Prostate gland (tissue), 2 donors: Measurements from ENCODE around the gene FAM174C. TPM values are rescaled to one million over a fixed set of nuclear protein-coding genes. Genes with fewer than 3 reads are reported as not detected.

ENCODE experiments used
- DNase-seq: peaks from one replicate; pipeline ENCODE4 v3.0.0-alpha.2; 2019; ENCODE audit warnings: low spot score
- H3K27ac ChIP-seq, 2 donors: fragments of 200-600 bp; sonication (generic); 2 replicates each; pipeline ENCODE4 v1.5.1; 2017 to 2019
- H3K27me3 ChIP-seq: fragments of 200-600 bp; sonication (generic); replicated peaks from 2 replicates; pipeline ENCODE4 v1.5.1; 2019; ENCODE audit not compliant: insufficient read depth
- H3K36me3 ChIP-seq, 2 donors: fragments of 200-600 bp; sonication (generic); 1 replicate in 1 of 2; 2 replicates in 1 of 2; pipeline versions ENCODE4 v1.5.1 to v1.8.1; 2017 to 2019
- H3K4me1 ChIP-seq: fragments of 200-600 bp; sonication (generic); replicated peaks from 2 replicates; pipeline ENCODE4 v1.5.1; 2019
- H3K4me3 ChIP-seq, 2 donors: fragments of 200-600 bp; sonication (generic); 2 replicates each; pipeline ENCODE4 v1.5.1; 2017 to 2019
- H3K9me3 ChIP-seq: fragments of 200-600 bp; sonication (generic); 2 replicates; pipeline ENCODE4 v1.5.1; 2017
- POLR2A ChIP-seq: fragments of 450-650 bp; IDR thresholded peaks from one replicate; pipeline ENCODE4 v1.6.1; 2016; ENCODE audit warnings: antibody characterized with exemption, mild to moderate bottlenecking
- POLR2AphosphoS5 ChIP-seq: sonication (generic); formaldehyde crosslinking; IDR thresholded peaks from one replicate; pipeline ENCODE4 v1.6.1; 2017; ENCODE audit warnings: antibody characterized with exemption
- WGBS: methylation state at CpG from one replicate; pipeline ENCODE4 v1.1.5; 2018; 5-methylcytosine and 5-hydroxymethylcytosine counted together
- intact Hi-C: fragments of 100-400 bp; cut with DNase I; formaldehyde crosslinking; loops from one replicate; pipeline ENCODE4 v1.14.2; 2022
- total RNA-seq, 2 donors: library from RNA; depleted of rRNA; stranded (reverse); fragments of >200 nt; gene quantifications; one replicate each; pipeline ENCODE4 v1.1.0, GENCODE V29; 2016
- TF ChIP-seq, protein P1 (sequence below), 4 experiments: fragments of 200-600 bp in 2 of 4; fragments of 450-650 bp in 2 of 4; sonication (generic) in 2 of 4; IDR thresholded peaks; 1 replicate in 3 of 4; 2 replicates in 1 of 4; pipeline ENCODE4 v1.5.1; 2016 to 2019; ENCODE audit warnings: antibody characterized with exemption in 4 of 4, mild to moderate bottlenecking in 2 of 4, moderate library complexity in 2 of 4

Gene FAM174C
- total RNA-seq, 2 donors from 2014 or later: 95.1 to 98.7 TPM

DNA sequence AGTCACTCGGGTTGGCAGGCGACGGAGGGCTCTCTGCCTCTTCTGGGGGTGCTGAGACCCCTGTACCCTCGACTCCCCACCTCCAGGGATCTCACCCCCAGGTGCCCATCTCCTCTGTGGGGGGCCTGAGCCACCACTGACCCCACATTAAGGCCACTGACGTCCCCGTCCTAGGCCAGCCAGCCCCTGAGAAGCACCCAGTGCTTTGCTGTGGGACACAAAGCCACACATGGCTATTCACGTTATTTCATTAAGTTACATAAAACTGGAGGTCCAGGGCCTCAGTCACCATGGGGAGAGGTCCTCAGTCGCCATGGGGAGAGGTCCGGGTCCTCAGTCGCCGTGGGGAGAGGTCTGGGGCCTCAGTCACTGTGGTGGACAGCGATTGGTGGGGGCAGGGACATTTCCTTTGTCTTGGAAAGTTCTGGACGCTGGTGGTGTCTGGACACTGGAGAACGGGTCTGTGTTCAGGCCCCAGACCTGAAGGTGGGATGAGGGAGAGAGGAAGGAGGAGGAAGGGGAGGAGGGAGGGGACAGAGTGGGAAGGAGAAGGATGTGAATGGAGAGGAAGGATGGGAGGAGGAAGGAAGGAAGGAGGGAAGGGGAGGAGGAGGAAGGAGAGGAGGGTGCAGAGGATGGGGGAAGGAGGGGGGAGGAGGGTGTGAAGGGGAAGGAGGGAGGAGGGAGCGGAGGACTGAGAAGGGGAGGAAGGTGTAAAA is 6.4 kb downstream of the FAM174C start:
- DNase-seq: no peak
- intact Hi-C loops: no loop called here
- no peak for TF ChIP-seq POLR2AphosphoS5
- no peak for TF ChIP-seq POLR2A
- TF ChIP-seq, protein P1, sequence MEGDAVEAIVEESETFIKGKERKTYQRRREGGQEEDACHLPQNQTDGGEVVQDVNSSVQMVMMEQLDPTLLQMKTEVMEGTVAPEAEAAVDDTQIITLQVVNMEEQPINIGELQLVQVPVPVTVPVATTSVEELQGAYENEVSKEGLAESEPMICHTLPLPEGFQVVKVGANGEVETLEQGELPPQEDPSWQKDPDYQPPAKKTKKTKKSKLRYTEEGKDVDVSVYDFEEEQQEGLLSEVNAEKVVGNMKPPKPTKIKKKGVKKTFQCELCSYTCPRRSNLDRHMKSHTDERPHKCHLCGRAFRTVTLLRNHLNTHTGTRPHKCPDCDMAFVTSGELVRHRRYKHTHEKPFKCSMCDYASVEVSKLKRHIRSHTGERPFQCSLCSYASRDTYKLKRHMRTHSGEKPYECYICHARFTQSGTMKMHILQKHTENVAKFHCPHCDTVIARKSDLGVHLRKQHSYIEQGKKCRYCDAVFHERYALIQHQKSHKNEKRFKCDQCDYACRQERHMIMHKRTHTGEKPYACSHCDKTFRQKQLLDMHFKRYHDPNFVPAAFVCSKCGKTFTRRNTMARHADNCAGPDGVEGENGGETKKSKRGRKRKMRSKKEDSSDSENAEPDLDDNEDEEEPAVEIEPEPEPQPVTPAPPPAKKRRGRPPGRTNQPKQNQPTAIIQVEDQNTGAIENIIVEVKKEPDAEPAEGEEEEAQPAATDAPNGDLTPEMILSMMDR (IDR thresholded peaks at IDR 0.05): no peak
- no peaks in the 10 kb centered on the region for H3K36me3 ChIP-seq
- H3K4me3 ChIP-seq: no peak overlapping the region
- peaks cover under 1% of the 10 kb centered on the region for H3K27me3 ChIP-seq
- H3K9me3 ChIP-seq: no peaks in the 10 kb centered on the region
- WGBS: 74% methylated on average over 14 of the region's 15 CpGs
- no peaks in the 10 kb centered on the region for H3K4me1 ChIP-seq
- no peak overlapping the region for H3K27ac ChIP-seq

DNA sequence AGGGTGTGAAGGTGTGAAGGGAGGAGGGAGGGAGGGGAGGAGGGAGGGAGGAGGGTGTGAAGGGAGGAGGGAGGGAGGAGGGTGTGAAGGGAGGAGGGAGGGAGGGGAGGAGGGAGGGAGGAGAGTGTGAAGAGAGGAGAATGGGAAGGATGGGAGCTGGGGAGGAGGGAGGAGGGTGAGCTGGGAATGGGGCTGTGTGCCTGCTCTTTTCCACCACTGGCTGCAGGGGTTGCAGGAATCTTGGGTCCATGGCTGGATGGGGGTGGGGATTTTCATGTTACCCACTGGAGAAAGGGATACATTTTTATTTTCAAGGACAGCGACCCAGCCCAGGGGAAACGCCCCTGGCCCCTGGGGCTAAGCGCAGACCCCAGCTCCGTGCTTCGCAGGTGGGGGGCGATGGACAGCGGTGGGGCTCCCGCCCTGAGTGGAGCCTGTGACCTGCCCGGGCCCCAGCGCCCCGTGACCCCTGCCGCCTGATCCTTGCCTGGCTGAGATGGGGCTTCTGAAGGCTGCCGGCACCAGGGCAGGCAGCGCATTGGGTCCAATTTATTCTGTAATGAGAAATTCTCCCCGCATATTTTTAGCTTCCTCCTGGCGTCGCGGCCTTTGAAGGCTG is 7.4 kb downstream of the FAM174C start:
- TF ChIP-seq, protein P1 (IDR thresholded peaks at IDR 0.05): no peak
- TF ChIP-seq POLR2AphosphoS5 (no peak), POLR2A (no peak)
- intact Hi-C loops: no loop called here
- no peak overlapping the region for H3K27ac ChIP-seq
- no peak overlapping the region for H3K4me3 ChIP-seq
- peaks cover 5% of the 10 kb centered on the region for H3K27me3 ChIP-seq
- WGBS: 78% methylated on average over 18 of the region's 18 CpGs
- H3K4me1 ChIP-seq: no peaks in the 10 kb centered on the region
- H3K36me3 ChIP-seq: no peaks in the 10 kb centered on the region
- no peaks in the 10 kb centered on the region for H3K9me3 ChIP-seq
- no peak for DNase-seq

DNA sequence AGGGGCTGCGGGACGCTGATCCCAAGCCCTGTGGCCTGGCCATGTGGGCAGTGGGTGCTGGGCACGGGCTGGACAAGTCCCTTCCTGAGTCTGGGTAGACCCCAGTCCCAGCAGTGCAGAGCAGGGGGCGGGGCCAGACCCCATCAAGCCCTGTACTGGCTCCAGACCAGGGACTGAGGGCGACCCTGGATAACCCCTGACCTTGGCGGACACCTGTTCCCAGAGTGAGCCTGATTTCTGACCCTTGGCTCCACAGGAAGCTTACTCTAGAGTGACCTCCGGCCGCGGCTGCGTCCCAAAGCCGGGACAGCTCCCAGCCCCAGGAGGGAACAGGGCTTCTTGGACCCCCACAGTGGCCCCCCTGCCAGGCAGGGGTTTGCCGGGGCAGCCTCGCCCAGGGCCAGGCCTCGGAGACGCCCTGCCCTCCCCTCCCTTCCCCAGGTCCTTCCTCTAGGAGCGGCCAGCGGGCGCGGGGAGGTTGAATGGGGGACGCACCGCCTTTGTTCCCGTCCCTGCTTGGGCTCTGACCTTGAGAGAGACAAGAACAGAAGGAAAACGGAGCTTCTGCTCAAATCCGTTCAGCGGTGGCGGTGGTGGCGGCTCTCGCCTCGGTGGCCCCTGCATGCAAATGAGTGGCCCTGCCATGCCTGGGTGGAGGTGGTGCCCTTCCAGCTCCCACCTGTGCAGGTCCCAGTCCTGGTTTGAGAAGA is 8.0 kb downstream of the FAM174C start:
- no peak for DNase-seq
- Histone ChIP-seq H3K27me3 (peaks cover 5% of the 10 kb centered on the region), H3K27ac (no peak overlapping the region), H3K4me1 (no peaks in the 10 kb centered on the region), H3K4me3 (no peak overlapping the region), H3K36me3 (no peaks in the 10 kb centered on the region), H3K9me3 (no peaks in the 10 kb centered on the region)
- TF ChIP-seq POLR2AphosphoS5: no peak
- no peak for TF ChIP-seq POLR2A
- TF ChIP-seq, protein P1 (IDR thresholded peaks at IDR 0.05): no peak
- intact Hi-C loops: no loop called here
- 84% methylated on average over 25 of the region's 29 CpGs for WGBS

DNA sequence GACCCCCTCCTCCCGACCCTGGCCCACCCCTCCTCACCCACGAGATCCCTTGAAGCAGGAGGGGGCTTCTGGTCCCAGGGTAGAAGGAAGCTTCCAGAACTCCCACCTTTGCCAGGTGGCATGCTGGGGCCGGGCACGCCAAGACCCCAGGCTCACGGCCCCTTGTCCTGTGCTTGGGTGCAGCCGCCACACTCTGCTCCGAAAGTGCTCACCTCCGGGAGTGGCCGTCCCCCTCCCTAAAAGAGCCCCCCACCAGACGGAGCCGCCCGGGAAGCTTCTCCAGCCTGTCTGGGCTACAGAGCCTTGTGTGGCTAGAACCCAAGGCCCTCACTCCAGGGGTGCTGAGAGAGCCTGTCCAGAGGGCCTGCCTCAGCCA is 8.6 kb downstream of the FAM174C start:
- Histone ChIP-seq H3K27ac (no peak overlapping the region), H3K4me1 (no peaks in the 10 kb centered on the region), H3K9me3 (no peaks in the 10 kb centered on the region), H3K36me3 (no peaks in the 10 kb centered on the region), H3K27me3 (peaks cover 7% of the 10 kb centered on the region), H3K4me3 (no peak overlapping the region)
- TF ChIP-seq, protein P1 (IDR thresholded peaks at IDR 0.05): no peak
- TF ChIP-seq POLR2AphosphoS5 (no peak), POLR2A (no peak)
- intact Hi-C loops: no loop called here
- 85% methylated on average over 12 of the region's 12 CpGs for WGBS
- DNase-seq: no peak
